ENCODE measurements around the gene RGL1.

RGL1 gene

GRCh38 chr1:183889095-183889494 is 84.2 kb downstream of the RGL1 start:
- no peak for DNase-seq (ENCODE audit: low spot score)

DNA sequence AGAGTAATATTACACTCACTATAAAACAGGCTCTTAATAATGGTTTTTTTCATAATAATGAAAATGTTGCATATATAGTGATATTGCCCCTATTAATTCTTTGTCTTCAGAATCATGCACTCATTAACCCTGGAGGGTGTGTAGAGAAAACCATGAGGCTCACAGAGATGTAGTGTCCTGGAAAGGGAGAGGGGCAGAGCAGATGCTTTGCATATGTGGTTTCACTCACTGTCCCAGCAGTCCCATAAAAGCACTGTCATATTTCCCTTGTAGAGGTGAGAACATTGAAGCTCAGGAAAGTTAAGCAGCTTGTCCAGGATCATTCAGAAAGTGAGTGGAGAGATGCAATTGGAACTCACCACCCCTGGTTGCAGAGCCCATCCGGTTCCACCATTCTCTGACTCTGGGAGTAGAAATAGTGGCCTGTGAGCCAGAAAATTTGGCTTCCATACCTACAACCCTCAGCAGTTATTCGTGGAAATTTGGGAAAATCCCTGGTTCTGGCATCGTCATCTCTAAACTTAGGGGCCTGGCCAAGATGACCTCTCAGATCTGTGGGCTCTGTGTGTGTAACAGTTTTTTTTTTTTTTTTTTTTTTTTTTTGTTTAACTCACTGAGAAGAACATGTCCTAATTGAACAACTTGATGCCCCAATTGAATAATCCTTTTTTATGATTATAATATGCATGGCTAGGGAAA is 86.4 kb downstream of the RGL1 start:
- no peak for DNase-seq (ENCODE audit: low spot score)

GRCh38 chr1:183892351-183892793 is 87.5 kb downstream of the RGL1 start:
- no peak for DNase-seq (ENCODE audit: low spot score)

DNA sequence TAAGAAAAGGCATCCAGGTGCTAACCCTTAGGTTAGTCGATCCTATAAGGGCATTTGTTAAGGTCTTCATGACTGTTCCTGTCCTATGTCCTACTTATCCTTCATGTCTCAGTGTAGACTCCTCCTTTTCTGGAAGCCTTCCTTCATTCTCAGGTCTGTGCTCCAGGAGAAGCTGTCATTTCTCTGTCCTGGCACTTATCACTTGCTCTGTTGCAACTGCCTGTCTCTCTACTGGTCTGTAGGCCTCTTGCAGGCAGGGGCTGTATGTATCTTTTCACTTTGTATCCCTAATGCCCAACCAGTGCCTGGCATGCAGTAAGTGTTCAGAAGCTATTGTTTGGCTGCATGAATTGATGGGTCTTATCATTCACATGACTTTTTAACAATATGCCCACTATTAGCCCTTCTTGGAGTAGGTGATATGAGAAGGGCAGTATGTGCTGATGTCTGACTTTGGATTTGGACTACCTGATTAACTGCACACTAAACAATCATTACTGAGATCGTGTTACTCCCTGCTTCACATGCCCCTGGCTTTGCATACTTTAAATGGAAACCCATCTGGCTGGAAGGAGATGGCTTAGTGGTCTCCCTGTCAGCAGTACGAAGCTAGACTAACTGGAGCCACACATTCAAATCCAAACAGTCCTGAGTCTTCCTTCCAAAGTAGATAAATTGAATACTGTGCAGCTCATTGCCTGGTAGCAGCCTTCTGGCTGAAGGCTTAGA is 88.8 kb downstream of the RGL1 start:
- no peak for DNase-seq (ENCODE audit: low spot score)

GRCh38 chr1:183894290-183894565 is 89.3 kb downstream of the RGL1 start:
- no peak for DNase-seq (ENCODE audit: low spot score)

GRCh38 chr1:183896466-183897048 is 91.6 kb downstream of the RGL1 start:
- no peak for DNase-seq (ENCODE audit: low spot score)

DNA sequence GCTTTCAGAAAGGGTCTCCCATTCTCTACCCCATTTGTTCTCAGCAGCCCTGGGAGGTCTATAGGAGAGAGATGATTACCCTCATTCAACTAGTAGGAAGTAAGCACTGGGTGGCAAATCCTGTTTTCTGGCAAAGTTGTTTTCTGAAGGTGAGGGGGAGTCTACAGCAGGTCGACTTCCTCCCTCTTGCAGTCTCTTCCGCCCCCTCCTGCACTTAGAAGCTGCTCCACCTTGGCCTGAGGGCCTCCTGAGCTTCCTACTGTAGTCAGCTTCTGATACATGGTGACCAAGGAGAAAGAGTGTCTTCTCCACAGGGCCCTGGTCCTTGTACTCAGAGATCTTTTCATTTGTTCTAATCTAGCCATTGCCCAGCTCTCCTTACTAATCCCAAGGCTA is 93.1 kb downstream of the RGL1 start:
- no peak for DNase-seq (ENCODE audit: low spot score)

DNA sequence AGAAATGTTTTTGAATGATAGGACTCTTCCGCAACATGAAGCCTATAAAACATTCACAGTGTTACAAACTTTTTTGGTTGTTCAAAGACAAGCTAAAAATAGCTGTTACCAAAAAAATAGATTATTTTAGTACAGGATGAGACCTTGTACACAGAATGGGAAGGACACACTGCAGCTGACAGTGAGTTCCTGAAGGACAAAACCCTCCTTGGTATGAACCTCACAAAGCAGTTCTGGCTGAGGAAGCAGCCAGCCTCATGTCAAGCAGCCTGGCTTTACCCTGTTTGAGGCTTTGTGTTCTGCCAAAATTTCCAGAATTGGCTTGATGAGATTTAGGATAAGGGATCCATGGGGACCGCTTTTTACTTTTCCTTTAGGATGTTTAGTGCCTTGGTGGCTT is 93.7 kb downstream of the RGL1 start:
- no peak for DNase-seq (ENCODE audit: low spot score)

GRCh38 chr1:183901748-183902330 is 96.9 kb downstream of the RGL1 start:
- no peak for DNase-seq (ENCODE audit: low spot score)

- DNase-seq (ENCODE audit: low spot score): no peak
Observed at GRCh38 chr1:183903101-183903500, 98.2 kb downstream of the RGL1 start.

DNA sequence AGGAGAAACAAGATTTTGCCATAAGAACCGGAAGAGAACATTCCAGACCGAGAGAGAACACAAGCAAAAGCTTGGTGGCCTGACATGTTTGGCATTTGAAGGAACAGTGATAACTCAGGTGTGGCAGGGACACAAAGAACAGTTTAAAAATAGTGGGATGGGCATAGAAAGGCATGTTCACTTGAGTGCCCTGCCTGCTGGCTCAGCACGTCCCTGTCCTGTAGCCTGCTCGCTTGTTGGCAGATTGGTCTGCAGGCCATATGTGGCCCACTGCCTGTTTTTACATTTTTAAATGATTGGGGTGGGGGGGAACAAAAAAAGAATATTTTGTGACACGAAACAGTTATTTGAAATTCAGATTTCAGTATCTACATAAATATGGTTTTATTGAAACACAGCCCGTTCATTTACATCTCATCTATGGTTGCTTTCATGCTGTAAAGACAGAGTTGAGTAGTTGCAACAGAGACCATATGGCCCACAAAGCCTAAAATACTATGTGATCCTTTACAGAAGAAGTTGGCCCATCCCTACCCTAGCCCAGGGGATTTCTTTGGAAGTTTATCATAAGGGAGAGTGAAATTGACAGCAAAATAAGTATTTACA is 100.7 kb downstream of the RGL1 start:
- DNase-seq (ENCODE audit: low spot score): no peak

GRCh38 chr1:183907070-183907469 is 102.2 kb downstream of the RGL1 start:
- DNase-seq (ENCODE audit: low spot score): no peak

- DNase-seq (ENCODE audit: low spot score): no peak
Observed at GRCh38 chr1:183908079-183908478, 103.2 kb downstream of the RGL1 start.

GRCh38 chr1:183909672-183910071 is 104.8 kb downstream of the RGL1 start:
- DNase-seq (ENCODE audit: low spot score): no peak

DNA sequence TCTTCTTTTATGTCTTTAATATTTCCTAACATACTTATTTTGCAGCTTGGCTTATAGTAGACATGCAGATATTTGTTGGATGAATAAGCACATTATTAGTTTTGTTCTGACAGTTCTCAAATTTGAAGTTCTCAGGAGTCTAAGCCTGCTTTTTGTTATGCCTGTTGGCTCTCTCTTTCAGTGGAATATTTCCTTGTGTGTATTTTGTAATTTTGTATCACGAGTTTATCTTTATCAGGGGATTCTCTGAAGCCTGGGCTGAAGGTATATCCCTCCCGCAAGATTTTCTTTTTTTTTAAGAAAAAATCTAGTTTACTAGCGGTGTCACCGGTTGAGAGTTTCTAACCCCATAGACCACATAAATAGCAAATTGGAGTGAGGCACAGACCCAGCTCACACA is 105.9 kb downstream of the RGL1 start:
- DNase-seq (ENCODE audit: low spot score): no peak

DNA sequence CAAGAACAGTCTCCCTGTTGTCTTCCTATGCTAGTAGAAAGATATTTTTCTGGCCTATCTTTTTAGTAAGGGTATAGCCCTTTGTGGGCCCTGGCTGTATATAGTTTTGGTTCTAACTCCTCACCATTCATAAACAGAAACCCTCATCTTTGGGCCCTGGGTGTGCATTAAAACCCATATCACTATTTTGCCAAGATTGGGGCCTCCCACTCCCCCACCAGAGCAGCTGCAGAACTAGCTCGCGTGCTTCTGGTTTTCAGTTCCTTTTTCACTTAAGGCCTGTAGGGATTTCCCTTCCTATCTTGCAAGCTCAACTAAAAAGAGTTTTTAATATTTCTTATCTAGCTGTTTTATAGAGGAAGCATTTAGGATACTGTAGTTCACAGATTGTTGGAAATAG is 106.4 kb downstream of the RGL1 start:
- DNase-seq (ENCODE audit: low spot score): no peak

GRCh38 chr1:183912265-183912886 is 107.5 kb downstream of the RGL1 start:
- no peak for DNase-seq (ENCODE audit: low spot score)

- no peak for DNase-seq (ENCODE audit: low spot score)
Observed at GRCh38 chr1:183913567-183913993, 108.7 kb downstream of the RGL1 start.

DNA sequence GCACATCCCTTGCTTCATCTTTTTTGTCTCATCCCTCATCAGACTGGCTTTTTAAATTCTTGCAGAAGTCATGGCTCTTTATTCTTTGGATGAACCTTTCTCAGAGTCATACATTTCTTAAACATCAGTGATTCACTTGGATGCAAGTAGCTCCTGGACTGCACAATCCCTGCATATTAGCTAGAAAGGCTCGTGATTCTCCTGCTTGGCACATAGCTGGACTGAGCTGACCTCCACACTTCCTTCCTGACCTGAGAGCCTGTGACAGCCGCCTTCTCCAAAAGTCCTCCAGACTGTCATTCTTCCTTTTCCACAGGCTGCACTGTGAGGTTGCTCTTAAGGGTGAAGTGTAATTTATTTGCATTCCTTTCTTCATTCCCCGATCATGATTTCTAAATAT is 109.4 kb downstream of the RGL1 start:
- DNase-seq (ENCODE audit: low spot score): no peak

DNA sequence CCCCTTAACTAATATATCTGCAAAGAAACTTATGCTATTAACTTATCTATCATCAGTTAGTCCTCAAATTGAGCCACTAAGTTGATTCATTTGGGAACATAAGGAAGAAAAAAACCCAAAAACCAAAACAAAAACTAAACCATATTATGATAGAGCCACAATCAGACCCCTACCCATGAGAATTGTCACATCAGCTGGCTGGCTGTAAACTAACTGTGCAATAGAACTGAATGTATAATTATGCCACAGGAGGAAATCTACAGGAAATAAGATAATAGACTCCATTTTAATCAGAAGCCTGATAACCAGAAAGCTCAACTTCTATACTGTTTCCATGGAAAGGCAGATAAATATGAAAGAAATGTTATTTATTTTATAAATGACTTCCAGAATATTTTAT is 110.0 kb downstream of the RGL1 start:
- no peak for DNase-seq (ENCODE audit: low spot score)

DNA sequence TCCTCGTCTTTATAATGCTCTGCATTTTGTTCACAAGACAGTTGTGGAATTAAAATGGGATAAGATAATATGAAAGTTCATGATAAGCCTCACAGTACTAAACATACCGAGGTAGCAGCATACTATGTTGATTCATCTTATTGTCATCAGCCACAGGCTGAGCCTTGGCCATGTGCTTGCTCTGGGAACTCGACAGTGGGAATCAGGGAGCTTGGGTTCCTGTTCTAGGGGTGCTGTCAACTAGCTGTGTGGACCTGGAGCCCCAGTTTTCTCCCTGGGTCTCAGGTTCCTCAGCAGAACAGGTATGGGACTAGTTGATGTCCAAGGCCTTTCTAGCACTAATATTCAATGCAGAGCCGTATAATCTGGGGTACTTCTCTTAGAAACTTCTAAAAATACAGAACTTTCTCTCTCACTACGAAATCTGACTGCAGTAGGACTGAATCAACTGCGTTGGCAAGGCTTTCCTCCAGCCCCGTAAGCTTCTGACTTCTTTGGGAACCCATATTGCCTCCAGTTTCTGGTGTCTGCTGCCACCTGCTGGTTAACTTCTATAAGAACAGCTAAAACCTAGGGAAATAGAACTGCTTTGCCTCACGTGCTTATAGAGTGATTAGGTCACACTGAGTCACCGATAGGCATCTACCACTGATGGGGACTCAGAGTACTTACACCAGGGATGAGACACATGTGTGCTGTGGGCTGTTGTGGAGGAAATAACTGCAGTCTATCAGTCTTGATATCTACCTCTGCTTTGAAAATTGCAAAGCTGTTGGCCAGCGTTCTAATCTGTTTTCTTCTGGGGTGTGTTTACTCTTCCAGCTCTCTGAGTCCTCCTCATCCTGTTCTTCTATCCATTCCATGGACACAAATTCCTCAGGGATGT is 110.9 kb downstream of the RGL1 start:
- DNase-seq (ENCODE audit: low spot score): peak; percentile 65

All from ecto neural progenitor cell (in vitro differentiated cells).